Activated B cell treated with CpG ODN at 0.5 μM for 24 hours (primary cell): ENCODE data around the gene CELSR1. TPM values are rescaled to one million over a fixed set of nuclear protein-coding genes. Genes with fewer than 3 reads are reported as not detected.

Source experiments
- ATAC-seq: fragments of 200-7000 bp; cut with Tn5 transposase; one replicate; pipeline ENCODE4 v1.10.0; 2021; ENCODE audit warnings: low read depth, mild to moderate bottlenecking, moderate library complexity
- CTCF ChIA-PET: fragments of 350-600 bp; sonication (Branson Sonifier 250); formaldehyde crosslinking; loops from one replicate; lab custom pipeline; 2021; ENCODE audit warnings: antibody characterized with exemption; lab: Charles Lee
- POLR2A ChIA-PET: fragments of 350-600 bp; sonication (Branson Sonifier 250); formaldehyde crosslinking; loops from one replicate; lab custom pipeline; 2021; ENCODE audit warnings: antibody characterized with exemption; lab: Charles Lee
- DNase-seq: peaks from one replicate; pipeline ENCODE4 v3.0.0; 2022
- H3K27ac Mint-ChIP-seq: one replicate; pipeline ENCODE4 v1.8.0; 2020; ENCODE audit warnings: mixed read lengths
- H3K27me3 Mint-ChIP-seq: one replicate; pipeline ENCODE4 v1.8.0; 2021; ENCODE audit warnings: mixed read lengths
- H3K36me3 Mint-ChIP-seq: one replicate; pipeline ENCODE4 v1.8.0; 2021; ENCODE audit warnings: low read depth, mixed read lengths
- H3K4me1 Mint-ChIP-seq: one replicate; pipeline ENCODE4 v1.8.0; 2021; ENCODE audit warnings: mixed read lengths
- H3K4me3 Mint-ChIP-seq: one replicate; pipeline ENCODE4 v1.8.0; 2020; ENCODE audit warnings: mild to moderate bottlenecking, mixed read lengths
- H3K9me3 Mint-ChIP-seq: one replicate; pipeline ENCODE4 v1.8.0; 2020; ENCODE audit warnings: mixed read lengths
- intact Hi-C: fragments of 100-400 bp; cut with micrococcal nuclease; formaldehyde crosslinking; loops from one replicate; pipeline ENCODE4 v1.15.1; 2024
- total RNA-seq: library from RNA; stranded (reverse); gene quantifications from 2 replicates; pipeline ENCODE4 v1.2.3, GENCODE V29; 2022
- TF ChIP-seq, protein P1 (sequence below): fragments of 200-600 bp; IDR thresholded peaks from one replicate; pipeline ENCODE4 v1.8.0; 2022; ENCODE audit warnings: antibody characterized with exemption, mild to moderate bottlenecking

The CELSR1 gene
- total RNA-seq, 1 donor from 2014 or later = 12.3 TPM

DNA sequence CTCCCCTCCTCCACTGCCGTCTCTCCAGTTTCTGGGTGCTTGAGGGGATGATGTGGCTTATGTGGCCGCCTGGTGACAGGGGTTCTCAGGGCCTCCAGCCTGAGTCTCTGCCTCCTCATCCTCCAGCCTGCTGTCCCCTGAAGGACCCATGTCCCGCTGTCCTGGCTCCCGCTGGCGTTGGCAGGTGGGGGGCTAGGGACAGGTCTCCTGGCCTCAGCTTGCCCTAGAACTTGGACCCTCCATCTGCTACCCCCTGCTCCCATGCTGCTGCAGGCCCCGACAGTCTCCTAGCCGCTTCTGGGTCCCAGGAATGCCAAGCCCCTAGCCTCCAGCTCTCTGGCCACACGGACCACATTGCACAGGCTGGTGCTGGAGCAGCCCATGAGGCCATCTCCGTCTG is 13.9 kb upstream of the CELSR1 start:
- H3K9me3 Mint-ChIP-seq = no peaks in the 10 kb centered on the region

DNA sequence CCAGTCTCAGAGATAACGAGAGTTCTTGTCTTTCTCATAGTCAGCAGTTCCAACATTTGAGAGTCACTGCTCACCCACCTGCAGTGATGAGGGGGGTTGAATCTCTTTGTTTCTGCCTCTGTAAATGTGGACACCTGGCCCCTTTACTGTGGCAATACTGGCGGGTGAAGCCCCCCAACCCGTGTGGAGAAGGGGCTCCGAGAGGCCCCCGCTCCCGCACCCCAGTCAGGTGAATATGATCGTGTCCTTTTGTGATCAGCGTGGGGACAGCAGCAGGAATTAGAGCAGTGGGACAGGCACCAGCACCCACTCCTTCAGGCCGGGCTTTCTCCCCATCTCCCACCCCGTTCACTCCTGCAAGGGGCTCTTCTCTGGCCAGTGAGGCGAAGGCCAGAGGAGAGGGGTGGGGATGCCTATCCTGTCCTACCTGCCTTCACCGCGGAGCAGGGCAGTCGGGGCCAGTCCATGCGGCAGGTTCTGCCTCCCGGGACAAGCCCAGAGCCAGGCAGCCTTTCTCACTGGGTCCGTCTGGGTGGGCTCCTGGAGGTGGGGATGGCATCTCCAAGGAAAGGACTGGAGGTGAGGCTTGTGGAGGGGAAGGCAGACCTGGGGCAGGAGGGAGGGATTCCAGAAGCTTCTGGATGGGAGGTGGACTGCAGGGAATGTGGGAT is 12.7 kb upstream of the CELSR1 start:
- Mint-ChIP-seq H3K36me3 (no peaks in the 10 kb centered on the region), H3K27ac (no peak overlapping the region), H3K9me3 (no peaks in the 10 kb centered on the region), H3K27me3 (peaks cover 48% of the 10 kb centered on the region), H3K4me3 (no peak overlapping the region), H3K4me1 (peaks cover 3% of the 10 kb centered on the region)
- TF ChIP-seq, protein P1, sequence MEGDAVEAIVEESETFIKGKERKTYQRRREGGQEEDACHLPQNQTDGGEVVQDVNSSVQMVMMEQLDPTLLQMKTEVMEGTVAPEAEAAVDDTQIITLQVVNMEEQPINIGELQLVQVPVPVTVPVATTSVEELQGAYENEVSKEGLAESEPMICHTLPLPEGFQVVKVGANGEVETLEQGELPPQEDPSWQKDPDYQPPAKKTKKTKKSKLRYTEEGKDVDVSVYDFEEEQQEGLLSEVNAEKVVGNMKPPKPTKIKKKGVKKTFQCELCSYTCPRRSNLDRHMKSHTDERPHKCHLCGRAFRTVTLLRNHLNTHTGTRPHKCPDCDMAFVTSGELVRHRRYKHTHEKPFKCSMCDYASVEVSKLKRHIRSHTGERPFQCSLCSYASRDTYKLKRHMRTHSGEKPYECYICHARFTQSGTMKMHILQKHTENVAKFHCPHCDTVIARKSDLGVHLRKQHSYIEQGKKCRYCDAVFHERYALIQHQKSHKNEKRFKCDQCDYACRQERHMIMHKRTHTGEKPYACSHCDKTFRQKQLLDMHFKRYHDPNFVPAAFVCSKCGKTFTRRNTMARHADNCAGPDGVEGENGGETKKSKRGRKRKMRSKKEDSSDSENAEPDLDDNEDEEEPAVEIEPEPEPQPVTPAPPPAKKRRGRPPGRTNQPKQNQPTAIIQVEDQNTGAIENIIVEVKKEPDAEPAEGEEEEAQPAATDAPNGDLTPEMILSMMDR = no peak
- ATAC-seq = no peak
- intact Hi-C loops = no loop called here
- no peak for DNase-seq
- CTCF ChIA-PET = interaction anchor here (1.5 to 2.1 kb wide), 2 partner anchors 14 to 182 kb away, joined by 3 to 7 read pairs; no protein-coding TSS in a partner anchor
- POLR2A ChIA-PET = no interaction called here

More for the DNA sequence above, 13.9 kb upstream of the CELSR1 start:
- ATAC-seq (no peak), DNase-seq (no peak)
- Mint-ChIP-seq H3K27ac (no peak overlapping the region), H3K4me3 (no peak overlapping the region), H3K36me3 (no peaks in the 10 kb centered on the region), H3K27me3 (peaks cover 44% of the 10 kb centered on the region), H3K4me1 (no peaks in the 10 kb centered on the region)
- ChIA-PET CTCF (interaction anchor here (1.3 to 2.1 kb wide), 2 partner anchors 10 to 12 kb away, joined by 4 to 7 read pairs; no protein-coding TSS in a partner anchor), POLR2A (no interaction called here)
- TF ChIP-seq, protein P1 = no peak
- intact Hi-C loops = no loop called here

DNA sequence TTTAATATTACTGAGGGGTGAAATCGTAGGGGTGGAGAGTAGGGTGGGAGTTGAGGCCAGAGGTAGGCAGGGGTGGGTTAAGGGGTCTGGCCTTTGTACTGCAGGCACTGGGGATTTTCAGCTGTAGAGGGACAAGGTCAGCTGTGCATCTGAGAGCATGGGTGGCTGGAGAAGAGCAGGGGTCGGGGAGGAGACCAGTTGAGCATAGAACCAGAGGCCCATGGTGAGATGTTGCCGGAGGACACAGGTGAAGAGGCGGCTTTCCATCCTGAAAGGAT is 12.1 kb upstream of the CELSR1 start:
- Mint-ChIP-seq H3K27me3 (peaks cover 50% of the 10 kb centered on the region), H3K36me3 (no peaks in the 10 kb centered on the region), H3K4me3 (no peak overlapping the region), H3K27ac (no peak overlapping the region), H3K4me1 (peaks cover 6% of the 10 kb centered on the region), H3K9me3 (no peaks in the 10 kb centered on the region)
- TF ChIP-seq, protein P1 = no peak
- POLR2A ChIA-PET = no interaction called here
- intact Hi-C loops = no loop called here
- CTCF ChIA-PET = interaction anchor here (1.5 kb wide), 1 partner anchor 182 kb away, joined by 3 read pairs; no protein-coding TSS in a partner anchor
- ATAC-seq = no peak
- DNase-seq = no peak

DNA sequence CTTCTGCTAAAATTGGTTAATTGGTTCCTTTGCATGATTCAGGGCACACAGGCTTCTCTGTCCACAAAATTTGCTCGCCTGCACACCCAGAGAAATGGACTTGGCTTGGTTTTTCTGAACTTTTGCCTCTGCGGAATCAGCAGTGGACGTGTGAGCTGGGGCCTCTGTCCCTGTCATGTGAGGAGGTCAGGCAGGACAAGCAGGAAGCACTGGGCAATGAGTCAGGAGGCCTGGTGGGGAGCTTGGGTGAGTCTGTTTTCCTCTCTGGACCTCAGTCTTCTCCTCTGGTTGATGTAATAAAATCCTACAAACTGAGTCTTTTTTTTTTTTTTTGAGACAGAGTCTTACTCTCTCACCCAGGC is 10.4 kb upstream of the CELSR1 start:
- CTCF ChIA-PET = interaction anchor here (1.1 kb wide), 1 partner anchor 180 kb away, joined by 4 read pairs; no protein-coding TSS in a partner anchor
- TF ChIP-seq, protein P1 = no peak
- no peak for ATAC-seq
- intact Hi-C loops = no loop called here
- no peaks in the 10 kb centered on the region for H3K9me3 Mint-ChIP-seq
- H3K4me3 Mint-ChIP-seq = no peak overlapping the region
- H3K36me3 Mint-ChIP-seq = no peaks in the 10 kb centered on the region
- peaks cover 6% of the 10 kb centered on the region for H3K4me1 Mint-ChIP-seq
- POLR2A ChIA-PET = interaction anchor here (0.5 to 0.6 kb wide), 2 partner anchors 188 to 1347 kb away, joined by 3 to 6 read pairs; no protein-coding TSS in a partner anchor
- no peak for DNase-seq
- H3K27ac Mint-ChIP-seq = no peak overlapping the region
- H3K27me3 Mint-ChIP-seq = peaks cover 46% of the 10 kb centered on the region

DNA sequence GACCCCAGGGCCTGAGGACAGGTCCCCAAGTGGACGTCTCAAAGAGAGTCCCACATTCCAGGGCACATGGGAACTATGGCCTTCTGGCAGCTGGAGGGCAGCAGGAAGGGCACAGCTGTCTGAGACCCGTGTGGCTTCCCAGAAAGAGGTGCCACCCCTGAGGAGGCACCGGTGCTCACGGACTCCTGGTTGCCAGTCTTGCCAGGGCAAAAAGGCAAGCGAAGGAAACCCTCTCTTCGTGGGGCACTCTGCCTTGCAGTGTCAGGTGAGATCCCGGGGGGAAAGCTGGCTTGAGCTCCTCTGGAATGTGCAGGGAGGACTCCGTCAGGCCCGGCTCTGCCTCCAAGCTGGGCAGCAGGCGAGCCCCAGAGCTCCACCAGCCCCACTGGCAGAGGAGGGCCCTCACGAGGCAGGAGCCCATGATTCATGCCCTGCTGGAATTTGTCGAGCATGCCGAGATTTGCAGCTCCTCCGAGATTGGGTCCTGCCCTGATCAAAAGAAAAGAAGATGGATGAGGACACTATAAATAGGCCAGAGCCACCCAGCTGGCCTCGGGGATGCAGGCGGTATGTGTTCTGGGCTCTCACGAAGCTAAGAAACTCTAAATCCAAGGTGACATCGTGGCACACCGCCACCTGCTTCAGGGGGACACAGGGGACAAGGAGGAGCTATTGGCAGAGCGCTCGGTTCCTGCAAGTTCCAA is 9.9 kb upstream of the CELSR1 start:
- POLR2A ChIA-PET = interaction anchor here (0.5 kb wide), 1 partner anchor 187 kb away, joined by 6 read pairs; no protein-coding TSS in a partner anchor
- TF ChIP-seq, protein P1 = no peak
- Mint-ChIP-seq H3K4me3 (no peak overlapping the region), H3K4me1 (peaks cover 6% of the 10 kb centered on the region), H3K27ac (no peak overlapping the region), H3K9me3 (no peaks in the 10 kb centered on the region), H3K36me3 (no peaks in the 10 kb centered on the region), H3K27me3 (peaks cover 44% of the 10 kb centered on the region)
- intact Hi-C loops = no loop called here
- no peak for DNase-seq
- CTCF ChIA-PET = interaction anchor here (1.1 kb wide), 1 partner anchor 180 kb away, joined by 4 read pairs; no protein-coding TSS in a partner anchor
- no peak for ATAC-seq
